CD4-positive, alpha-beta T cell treated with Interleukin-6 for 4 hours (primary cell): Measurements from ENCODE around the gene ATE1.
"Not testable (repeated sequence)": the region's sequence is repeated elsewhere in the genome, so short reads cannot be mapped to it uniquely, and the experiment has no call there.

Source experiments
- DNase-seq: peaks from one replicate; pipeline ENCODE4 v3.0.0-alpha.2; 2020; ENCODE audit warnings: mixed read lengths

The ATE1 gene

DNA sequence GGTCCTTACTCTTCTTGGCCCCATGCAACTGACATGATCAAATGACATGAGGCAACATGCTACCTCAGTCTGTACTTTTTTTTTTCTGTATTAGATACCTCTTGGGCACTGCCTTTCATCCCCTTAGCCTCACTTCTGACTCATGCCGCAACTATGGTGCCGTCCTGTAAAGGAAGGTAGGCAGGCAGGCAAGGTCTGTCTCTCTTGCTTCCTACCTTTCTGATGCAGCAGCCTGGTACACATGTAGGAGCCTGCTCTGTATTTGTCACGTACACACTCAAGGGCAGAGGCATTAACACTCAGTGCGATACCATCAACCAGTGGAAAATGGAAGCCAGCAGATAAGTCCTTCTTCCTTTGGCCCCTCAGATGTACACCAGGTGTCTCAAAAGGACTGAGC is 146.7 kb downstream of the ATE1 start:
- DNase-seq: no peak

DNA sequence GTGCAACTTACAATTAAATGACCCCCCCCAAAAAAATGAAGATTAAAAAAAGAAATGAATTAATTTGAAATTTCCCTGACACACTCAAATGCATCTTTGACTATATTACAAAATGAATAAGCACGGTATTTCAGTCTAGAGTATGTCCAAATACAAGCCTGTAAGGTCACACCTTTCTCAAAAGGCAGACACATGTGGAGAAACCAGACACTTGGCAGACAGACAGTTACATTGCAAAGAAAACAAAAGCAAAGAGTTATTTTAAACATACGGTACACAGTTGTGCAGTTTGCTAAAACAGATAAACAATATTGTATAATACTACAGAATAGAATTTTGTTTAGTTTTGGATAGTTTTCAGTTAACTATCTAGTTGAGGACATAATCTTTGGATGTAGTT is 153.0 kb downstream of the ATE1 start:
- DNase-seq: no peak

DNA sequence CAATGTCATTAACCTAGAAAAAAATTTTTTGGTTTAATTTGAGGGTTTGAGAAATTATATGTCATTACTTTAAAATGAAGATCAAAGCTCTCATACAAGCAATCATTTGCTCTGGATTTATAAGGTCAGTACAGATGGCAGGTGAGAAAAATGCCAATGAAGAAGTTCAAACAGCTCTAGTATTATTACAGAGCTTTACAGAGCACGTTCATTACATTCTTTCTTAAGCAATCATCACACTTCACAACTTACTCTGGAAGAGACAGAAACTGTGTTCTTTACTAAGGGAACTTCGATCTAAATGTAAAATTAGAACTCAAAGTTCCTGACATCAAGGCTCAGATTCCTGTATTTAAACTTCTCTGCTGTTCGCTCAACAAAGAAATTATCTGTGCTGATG is 153.4 kb downstream of the ATE1 start:
- DNase-seq: no peak

DNA sequence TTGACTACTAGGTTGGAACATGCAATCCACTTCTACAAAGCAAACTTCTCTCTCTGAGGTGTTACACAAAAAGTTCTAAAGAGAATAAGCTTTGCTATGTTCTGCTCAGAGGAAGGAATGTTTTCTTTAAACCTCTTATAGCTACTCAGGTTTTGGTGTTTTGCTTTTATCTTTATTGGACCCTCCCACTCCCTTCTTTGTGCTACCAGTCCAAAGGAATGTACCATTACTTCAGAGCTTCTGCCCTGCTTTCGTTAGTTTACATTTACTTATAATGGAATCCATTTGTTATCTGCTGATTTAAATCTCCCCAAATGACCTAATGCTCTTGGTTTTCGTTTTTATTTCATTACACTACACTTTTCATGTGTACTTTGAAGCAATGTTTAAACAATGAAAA is 154.9 kb downstream of the ATE1 start:
- no peak for DNase-seq

DNA sequence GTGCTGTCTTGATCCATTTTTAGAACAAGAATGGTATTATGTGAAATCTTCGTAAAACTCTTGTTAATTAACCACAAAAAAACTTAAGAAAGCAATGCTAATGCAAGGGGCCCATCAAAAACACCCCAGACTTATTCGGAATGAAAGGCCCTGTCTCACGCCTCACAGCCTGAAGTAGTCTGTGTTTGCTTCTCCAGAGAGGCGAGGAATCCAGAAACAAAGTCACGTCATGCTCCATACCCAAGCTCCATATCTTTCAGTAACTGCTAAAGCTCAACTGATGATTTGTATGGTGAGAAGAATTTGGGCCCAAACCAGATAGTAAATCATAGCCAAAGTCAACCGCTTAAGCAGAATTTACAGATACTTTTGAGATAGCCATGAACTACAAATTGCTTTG is 155.4 kb downstream of the ATE1 start:
- no peak for DNase-seq

DNA sequence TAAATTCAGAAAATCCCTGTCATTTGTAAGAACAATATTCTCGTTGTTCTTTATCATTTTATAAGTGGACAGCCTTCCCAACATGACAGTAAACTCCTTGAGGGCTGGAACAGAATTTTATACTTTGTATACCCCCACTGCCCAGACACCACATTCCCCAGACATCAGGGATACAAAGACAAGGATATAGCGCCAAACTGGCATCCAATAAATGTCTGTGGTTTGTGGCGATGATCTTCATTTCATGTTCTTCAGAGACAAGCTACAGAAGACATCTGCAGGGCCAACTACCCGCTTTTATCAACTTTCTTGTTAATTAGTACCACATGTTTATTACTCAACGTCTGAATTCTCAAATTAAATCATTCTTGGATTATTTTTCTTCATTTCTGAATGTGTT is 155.9 kb downstream of the ATE1 start:
- no peak for DNase-seq

DNA sequence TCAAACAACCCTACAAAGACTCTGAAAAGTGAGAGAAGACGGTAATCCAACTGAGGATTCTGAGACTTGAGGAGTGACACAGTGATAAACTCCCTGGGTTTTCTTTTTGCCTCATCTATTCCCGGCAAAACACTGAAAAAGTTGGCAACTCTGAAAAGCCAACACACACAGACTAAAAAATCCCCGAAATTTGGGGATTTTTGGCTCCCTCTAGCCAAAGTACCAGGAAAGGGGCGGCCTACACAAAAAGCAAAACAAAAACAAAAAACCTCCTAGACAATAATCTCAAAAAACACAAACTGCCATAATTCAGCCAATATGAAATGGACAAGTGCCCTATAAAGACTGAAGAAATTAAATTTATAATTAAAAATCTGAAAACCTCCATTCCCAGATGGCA is 161.4 kb downstream of the ATE1 start:
- DNase-seq: no peak

DNA sequence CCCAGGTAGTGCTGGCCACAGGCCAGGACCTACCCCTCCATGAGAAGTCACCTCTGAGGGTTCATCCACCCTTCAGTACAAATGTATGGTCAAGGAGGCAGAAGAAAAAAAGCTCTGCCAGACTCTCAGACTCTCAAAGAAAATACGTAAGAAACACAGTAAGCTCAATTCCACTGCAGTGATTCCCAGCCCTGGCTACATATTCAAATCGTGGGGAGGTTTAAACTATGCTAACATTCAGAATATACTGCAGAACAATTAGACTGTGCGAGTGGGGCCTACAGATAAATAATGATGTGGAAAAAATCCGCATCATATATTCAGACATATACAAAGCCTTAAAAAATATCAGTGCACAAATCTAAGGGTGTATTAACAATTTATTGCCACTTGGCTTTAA is 162.6 kb downstream of the ATE1 start:
- no peak for DNase-seq

DNA sequence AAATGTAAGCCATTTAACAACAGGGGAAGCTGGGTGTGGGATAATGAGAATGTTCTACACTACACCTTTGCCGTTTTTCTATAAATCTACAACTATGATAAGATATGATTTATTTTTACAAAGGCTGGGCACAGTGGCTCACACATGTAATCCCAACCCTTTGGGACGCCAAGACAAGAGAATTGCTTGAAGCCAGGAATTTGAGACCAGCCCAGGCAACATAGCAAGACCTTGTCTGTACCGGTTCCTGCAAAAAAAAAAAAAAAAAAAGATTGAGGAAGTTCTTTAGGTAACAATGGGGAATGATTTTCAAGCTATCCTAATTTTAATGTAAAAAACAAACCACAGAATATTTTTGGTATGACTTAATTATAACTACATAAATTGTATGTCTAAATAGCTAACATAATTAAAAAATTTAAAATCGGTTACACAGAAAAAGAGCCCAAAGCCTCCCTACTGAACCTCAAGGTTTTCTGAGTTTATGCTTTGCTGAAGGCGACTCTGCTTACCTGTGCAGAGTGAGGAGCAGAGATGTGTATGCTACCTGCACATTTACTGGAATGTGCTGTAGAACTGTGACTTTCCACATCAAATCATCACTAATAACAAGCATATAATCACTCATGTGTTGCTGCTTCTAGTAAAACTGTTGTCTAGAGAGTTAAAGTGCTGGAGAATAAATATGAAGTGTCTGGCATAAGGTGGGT is 163.4 kb downstream of the ATE1 start:
- no peak for DNase-seq

DNA sequence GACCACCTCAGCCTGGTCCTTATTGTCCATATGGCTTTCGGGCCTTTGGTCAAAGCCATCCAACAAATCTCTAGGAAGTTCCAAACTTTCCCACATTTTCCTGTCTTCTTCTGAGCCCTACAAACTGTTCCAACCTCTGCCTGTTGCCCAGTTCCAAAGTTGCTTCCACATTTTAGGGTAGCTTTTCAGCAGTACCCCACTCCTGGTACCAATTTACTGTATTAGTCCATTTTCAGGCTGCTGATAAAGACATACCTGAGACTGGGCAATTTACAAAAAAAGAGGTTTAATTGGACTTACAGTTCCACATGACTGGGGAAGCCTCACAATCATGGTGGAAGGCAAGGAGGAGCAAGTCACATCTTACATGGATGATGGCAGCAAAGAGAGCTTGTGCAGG is 170.6 kb downstream of the ATE1 start:
- DNase-seq: not testable (repeated sequence)

DNA sequence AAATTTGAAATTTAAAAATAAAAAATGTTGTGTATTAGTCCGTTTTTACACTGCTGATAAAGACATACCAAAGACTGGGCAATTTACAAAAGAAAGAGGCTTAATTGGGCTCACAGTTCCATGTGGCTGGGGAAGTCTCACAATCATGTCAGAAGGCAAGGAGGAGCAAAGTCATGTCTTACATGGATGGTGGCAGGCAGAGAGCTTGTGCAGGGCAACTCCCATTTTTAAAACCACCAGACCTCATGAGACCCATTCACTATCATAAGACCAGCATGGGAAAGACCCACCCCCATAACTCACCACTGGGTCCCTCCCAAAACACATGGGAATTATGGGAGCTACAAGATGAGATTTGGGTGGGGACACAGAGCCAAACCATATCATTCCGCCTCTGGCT is 172.3 kb downstream of the ATE1 start:
- not testable (repeated sequence) for DNase-seq

DNA sequence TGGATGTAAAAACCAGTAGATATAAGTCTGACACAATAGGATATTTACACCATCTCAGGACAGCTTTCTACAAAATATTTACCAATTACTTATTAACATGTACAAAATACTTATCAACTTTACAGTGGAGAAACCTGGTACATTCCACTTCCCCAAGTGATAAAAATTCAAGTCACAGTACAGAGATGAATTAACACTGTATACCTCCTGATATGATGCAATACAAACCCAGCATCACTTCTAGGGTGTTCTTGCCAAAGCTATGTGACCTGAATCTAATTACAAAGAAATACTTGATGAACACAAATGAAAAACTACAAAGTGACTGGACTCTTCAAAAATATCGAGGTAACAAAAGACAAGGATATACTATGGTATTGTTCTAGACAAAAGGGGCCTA is 173.2 kb downstream of the ATE1 start:
- DNase-seq: no peak

DNA sequence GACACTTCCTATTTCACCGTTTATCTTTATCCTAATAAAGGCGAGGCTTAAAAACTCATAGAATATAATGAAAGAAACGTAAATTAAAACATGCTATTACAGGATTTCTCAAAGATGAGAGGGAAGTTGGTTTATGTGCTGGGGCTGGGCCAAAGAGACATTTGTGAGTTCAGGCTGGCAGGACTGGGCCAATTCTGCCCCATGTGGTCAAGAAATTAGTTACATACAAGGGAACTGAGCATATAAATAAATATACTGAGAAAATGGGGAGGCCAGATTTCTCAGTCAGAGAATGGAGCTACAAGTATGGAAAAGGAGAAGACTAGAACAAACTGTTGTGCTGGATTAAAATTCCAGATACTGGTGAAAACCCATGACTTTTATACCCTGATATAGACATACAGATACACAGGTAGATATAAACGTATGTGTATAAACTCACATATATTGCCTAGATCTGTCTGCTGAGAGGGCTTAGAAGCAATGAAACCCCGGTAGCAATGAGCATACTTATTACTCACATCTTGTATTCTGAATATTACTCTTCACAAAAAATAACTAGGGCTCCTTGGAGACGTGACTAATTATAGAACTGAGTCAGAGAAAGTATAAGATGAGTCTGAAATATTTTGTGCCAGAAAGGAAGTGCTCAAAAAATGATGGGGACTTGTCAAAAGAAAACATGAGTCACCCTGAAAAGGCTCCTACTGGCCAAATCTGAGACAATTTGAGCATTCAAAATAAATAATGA is 173.9 kb downstream of the ATE1 start:
- DNase-seq: no peak

DNA sequence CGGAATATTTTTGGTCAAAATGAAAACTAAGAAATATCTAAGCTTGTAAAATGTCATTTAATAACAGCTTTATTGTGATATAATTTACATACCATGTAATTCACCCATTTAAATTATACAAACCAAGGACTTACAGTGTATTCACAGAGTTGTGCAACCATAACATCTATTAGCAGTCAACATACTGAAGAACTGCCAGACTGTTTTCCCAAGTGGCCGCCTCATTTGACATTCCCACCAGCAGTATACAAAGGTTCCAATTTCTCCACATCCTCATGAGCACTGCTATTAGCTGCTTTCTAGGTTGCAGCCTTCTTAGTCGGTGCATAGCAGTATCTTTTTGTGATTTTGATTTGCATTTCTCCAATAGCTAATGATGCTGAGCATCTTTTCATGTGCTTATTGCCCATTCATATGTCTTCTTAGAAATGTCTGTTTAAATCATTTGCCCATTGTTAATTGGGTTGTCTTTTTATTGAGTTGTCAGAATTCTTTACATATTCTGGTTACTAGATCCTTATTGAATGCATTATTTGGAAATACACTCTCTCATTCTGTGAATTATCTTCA is 176.6 kb downstream of the ATE1 start:
- no peak for DNase-seq

DNA sequence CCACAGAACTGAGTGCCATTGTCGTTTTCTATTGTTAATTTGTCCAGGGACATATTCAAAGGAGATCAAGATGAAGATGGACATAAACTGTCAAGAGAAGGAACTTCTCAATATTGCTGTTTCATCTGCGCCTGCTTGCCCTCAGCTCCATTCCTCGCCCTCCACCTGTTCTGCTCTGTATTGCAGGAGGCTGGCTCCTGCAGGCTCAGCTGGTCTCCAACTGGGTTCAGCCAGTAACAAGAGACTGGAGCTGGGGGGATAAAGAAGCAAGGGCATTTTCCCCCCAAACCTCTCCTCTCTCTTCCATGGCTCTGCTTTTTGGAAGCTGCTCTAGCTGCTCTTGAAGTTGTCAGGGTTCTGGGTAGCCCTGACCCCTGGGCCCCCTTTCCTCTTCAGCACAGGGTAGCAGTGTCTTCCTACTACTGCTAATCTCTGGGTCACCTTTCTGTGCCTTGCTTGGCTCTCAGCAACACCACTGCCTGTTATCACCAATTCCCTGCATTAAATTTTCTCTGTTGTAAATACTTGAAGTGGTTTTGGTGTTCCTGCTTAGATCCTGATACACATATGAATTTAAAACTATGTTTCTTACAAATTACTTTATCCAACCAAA is 180.6 kb downstream of the ATE1 start:
- DNase-seq: no peak

DNA sequence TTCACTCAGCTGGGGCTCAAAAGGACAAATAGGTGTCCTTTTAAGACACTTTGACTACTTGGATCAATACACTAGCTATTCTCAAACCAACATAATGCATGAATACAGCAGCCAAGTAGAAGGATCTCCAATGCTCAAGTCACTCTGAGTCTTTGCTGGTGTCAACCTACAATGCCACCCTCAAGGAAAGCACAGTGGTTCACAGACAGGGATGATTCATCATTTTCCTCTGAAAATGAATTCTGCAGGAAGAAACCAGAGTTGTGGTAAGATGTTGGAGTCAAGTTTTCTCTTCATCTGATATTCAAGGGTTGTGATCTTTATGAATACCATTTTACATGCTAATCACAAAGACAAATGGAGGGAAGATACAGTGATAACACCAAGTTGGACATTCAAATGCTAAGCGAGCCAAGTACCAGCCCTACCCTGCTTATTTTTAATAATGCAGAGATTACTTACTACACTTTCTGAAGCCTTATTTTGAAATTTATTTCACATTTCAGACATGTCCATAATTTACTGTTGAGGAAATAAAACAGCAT is 186.5 kb downstream of the ATE1 start:
- DNase-seq: no peak

DNA sequence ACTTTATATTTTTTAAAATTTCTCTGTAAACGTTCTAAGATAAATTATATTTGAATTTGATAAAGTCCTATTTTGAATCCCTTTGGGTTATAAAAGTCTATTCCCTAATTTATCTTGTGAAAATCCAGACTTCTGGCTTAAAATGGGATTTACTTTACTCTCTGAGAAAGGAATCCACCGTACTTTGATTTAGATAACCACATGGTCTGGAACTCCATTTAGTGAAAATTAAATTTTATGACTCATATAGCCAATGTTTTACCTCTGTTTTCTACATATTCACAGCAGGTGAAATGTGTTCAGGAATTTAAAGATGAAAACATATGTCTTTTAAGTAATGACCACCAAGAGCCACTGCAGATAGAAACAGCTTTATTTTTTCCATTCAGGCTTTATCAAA is 187.8 kb downstream of the ATE1 start:
- no peak for DNase-seq

DNA sequence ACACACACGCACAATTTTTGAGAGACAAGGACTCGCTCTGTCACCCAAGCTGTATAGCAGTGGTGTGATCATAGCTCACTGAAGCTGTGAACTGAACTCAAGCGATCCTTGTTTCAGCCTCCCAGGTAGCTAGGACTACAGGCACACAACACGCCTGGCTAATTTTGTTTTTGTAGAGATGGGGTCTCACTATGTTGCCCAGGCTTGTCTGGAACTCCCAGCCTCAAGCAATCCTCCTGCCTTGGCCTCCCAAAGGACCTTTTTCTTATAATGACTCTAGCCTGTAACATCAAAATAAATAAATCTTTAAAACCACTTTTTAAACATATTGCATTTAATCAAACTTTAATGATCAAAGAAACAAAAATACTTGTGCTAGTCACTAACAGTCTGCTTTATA is 188.7 kb downstream of the ATE1 start:
- DNase-seq: no peak

DNA sequence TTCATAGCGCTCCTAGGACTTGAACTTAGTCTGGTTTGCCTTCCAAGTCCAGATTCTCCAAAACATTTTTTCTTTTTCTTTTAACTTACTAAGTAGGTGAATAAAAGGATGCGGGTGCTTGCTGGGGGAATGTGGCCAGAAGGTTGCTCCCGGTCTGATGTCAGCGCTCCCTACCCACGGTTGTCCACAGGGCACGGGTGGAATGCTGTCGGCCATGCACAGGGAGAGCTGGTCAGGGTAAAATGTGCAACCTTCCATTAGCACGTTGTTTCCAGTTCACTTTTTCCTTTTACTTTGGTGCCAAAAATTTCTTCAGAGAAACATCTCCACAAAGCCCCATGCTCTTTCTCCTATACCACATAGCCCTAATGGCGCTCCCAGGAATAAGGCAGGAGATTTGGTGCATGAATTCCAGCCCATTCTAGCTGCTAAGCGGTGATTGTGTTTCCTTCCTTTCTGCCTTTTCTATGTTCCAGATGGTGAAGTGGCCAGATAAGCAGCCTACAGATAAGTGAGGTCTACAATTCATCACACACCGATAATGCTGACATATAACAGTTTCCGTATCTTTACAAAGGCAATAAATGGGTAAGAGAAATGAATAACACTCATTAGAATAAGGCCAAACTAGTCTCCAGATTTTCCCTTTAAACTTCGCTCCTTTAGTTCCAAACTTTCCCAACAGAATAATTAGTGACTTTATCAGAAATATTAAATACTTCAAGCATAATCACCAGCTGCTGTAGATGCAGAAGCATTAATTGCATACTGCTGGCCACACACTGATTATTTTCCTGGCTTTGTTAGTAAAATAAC is 191.3 kb downstream of the ATE1 start:
- DNase-seq: no peak

DNA sequence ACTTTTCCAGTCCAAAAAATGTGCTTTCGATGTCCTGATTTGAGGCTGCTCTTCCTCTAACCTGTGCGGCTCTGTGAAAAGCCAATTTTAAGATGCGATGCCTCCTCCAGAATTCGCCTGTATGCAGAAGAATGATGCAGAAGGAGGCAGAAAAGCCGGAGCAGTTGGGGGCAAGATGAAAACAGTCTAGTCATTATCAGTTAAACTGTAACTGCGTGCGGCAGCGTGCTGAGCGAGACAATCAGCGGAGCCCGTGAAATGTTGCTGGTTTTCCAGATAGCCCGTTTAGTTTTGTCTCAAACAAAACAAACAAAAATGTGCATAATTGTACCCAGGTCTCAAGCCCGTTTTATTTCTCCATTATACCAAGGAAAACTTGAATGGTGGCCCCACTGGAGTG is 192.6 kb downstream of the ATE1 start:
- no peak for DNase-seq

DNA sequence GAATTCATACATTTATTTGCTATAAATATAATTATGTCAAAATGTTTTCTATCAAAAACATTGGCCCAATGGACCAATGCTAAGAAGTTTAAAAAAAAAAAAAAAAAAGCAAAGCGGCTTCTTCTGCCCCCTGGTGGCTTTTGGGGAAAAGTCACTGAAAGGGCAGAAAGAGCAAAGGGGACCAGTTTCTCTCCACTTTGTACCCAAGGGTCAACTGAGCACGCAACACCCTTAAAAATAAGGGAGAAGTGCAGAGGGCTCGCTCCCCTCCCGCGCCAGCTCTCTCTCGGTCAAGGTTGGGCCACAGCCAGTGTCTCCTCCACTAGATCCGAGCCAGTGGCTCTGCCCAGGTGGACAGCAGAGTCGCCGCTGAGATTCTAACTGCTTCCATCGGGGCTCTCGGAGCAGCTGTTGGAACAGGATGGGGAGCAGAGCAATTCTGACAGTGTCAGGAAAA is 193.2 kb downstream of the ATE1 start:
- DNase-seq: no peak

DNA sequence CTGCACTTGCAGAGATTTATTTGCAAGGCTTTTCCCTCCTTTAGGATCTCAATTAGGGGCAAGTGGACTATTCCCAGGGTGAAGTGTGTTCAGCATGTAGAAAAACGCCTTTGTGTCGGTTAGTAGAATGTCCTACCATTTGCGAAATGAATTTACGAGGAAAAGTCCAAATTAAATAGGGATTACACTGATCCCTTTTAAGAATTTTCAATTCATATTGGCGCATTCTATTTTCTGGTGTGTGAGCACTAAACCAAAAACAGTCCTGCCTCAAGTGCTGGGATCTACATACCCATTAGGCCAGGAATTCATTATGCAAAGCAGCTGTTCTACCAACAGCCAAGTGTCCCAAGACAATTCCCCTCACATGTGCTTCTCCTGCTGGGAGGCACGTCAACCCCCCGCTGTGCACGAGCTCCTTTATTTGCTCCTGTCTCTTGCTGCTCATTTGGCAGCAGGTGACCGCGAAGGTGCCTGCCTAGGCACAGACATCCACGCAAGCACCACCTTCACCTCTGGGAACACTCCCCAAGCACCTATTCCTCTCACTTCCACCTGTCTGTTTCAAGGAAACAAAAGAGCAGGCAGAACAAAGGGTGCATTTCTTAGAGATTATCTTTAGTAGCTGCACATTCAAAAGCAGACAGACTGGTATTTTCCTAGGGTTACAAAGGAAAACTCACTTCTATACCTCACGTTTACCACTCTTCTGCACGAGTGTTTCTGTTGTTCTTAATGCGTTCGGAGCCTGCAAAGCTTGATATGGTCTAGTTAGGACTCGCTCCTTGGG is 195.0 kb downstream of the ATE1 start:
- DNase-seq: no peak
